NCI-H774 (cell line): ENCODE data around the gene ADCK1.
"Not testable (repeated sequence)": the region's sequence is repeated elsewhere in the genome, so short reads cannot be mapped to it uniquely, and the experiment has no call there.

ENCODE experiments used
- DNase-seq: peaks from one replicate; lab custom pipeline; 2025; lab: John Stamatoyannopoulos, UW

The ADCK1 gene

GRCh38 chr14:77950371-77951063, 150.6 kb downstream of the ADCK1 start:
- no peak for DNase-seq

- DNase-seq, result no peak
Observed at GRCh38 chr14:77955816-77956484, 156.0 kb downstream of the ADCK1 start.

GRCh38 chr14:77959686-77960085, 159.8 kb downstream of the ADCK1 start:
- DNase-seq, result not testable (repeated sequence)

- DNase-seq, result no peak
Observed at GRCh38 chr14:77961847-77962580, 162.1 kb downstream of the ADCK1 start.

- no peak for DNase-seq
Observed at GRCh38 chr14:77962731-77963520, 163.0 kb downstream of the ADCK1 start.

- no peak for DNase-seq
Observed at GRCh38 chr14:77964586-77964985, 164.7 kb downstream of the ADCK1 start.

GRCh38 chr14:77965050-77965449, 165.1 kb downstream of the ADCK1 start:
- no peak for DNase-seq

GRCh38 chr14:77965919-77966435, 166.1 kb downstream of the ADCK1 start:
- DNase-seq, result peak; percentile 24

GRCh38 chr14:77967110-77967509, 167.2 kb downstream of the ADCK1 start:
- no peak for DNase-seq

GRCh38 chr14:77970646-77971045, 170.7 kb downstream of the ADCK1 start:
- DNase-seq, result no peak

GRCh38 chr14:77973246-77973645, 173.3 kb downstream of the ADCK1 start:
- no peak for DNase-seq

GRCh38 chr14:77976591-77976990, 176.7 kb downstream of the ADCK1 start:
- no peak for DNase-seq

- DNase-seq, result no peak
Observed at GRCh38 chr14:77979171-77979570, 179.3 kb downstream of the ADCK1 start.

- no peak for DNase-seq
Observed at GRCh38 chr14:77979666-77980351, 179.9 kb downstream of the ADCK1 start.

GRCh38 chr14:77980475-77981321, 180.8 kb downstream of the ADCK1 start:
- peak; percentile 57 for DNase-seq
